ENCODE measurements around the gene FHIT.

FHIT gene

DNA sequence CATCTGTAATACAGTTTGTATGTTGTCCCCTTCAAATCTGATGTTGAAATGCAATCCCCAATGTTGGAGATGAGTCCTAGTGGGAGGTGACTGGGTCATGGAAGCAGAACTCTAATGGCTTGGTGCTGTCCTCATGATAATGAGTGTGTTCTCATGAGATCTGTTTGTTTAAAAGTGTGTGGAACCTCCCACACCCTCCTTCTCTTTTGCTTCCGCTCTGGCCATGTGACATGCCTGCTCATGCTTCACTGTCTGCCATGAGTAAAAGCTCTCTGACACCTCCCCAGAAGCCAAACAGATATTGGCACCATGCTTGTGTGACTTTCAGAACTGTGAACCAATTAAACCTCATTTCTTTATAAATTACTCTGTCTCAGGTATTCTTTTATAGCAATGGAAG is 1407.4 kb downstream of the FHIT start:
- Mint-ChIP-seq H3K27me3 (ENCODE audit: low read depth, poor library complexity) (no peaks in the 10 kb centered on the region), H3K9me3 (peaks cover 38% of the 10 kb centered on the region), H3K4me1 (peaks cover 21% of the 10 kb centered on the region), H3K27ac (no peak overlapping the region), H3K4me3 (no peak overlapping the region), H3K36me3 (ENCODE audit: low read depth) (peaks cover 26% of the 10 kb centered on the region)
- TF ChIP-seq CTCF (IDR thresholded peaks at IDR 0.05) = no peak
- DNase-seq = no peak

GRCh38 chr3:59839810-59840515 is 1411.3 kb downstream of the FHIT start:
- Mint-ChIP-seq H3K4me1 (peaks cover 18% of the 10 kb centered on the region), H3K27me3 (ENCODE audit: low read depth, poor library complexity) (peaks cover 2% of the 10 kb centered on the region), H3K27ac (no peak overlapping the region), H3K9me3 (peaks cover 16% of the 10 kb centered on the region), H3K36me3 (ENCODE audit: low read depth) (no peaks in the 10 kb centered on the region), H3K4me3 (no peak overlapping the region)
- no peak for TF ChIP-seq CTCF (IDR thresholded peaks at IDR 0.05)
- no peak for DNase-seq

GRCh38 chr3:59839283-59839682 is 1412.0 kb downstream of the FHIT start:
- peaks cover 2% of the 10 kb centered on the region for H3K27me3 Mint-ChIP-seq (ENCODE audit: low read depth, poor library complexity)
- H3K36me3 Mint-ChIP-seq (ENCODE audit: low read depth) = peaks cover under 1% of the 10 kb centered on the region
- DNase-seq = no peak
- peaks cover 14% of the 10 kb centered on the region for H3K4me1 Mint-ChIP-seq
- TF ChIP-seq CTCF (IDR thresholded peaks at IDR 0.05) = no peak
- H3K9me3 Mint-ChIP-seq = peaks cover 14% of the 10 kb centered on the region
- no peak overlapping the region for H3K27ac Mint-ChIP-seq
- no peak overlapping the region for H3K4me3 Mint-ChIP-seq

- Mint-ChIP-seq H3K27me3 (ENCODE audit: low read depth, poor library complexity) (peaks cover 2% of the 10 kb centered on the region), H3K4me3 (no peak overlapping the region), H3K4me1 (peaks cover 7% of the 10 kb centered on the region), H3K9me3 (peaks cover 10% of the 10 kb centered on the region), H3K36me3 (ENCODE audit: low read depth) (peaks cover 7% of the 10 kb centered on the region), H3K27ac (no peak overlapping the region)
- DNase-seq = no peak
- no peak for TF ChIP-seq CTCF (IDR thresholded peaks at IDR 0.05)
Measured at GRCh38 chr3:59836531-59836930, 1414.7 kb downstream of the FHIT start.

DNA sequence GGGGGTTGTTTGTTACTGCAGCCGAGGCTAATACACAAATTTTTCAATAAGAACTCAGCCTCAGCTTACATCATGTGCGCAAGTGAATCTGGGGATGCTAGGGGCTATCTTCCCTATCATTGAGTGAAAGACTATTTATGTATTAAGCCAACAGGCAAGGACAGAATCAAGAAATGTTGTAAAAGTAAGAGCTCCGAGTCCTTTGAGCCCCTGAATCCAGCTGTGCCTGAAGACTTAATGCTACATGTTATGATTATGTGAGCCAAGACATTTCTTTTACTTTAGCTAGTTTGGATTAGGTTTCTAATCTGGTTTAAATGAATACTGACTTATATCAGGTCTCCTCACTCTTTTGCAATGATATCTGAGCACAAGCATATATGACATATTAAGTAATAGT is 1418.5 kb downstream of the FHIT start:
- peaks cover 10% of the 10 kb centered on the region for H3K9me3 Mint-ChIP-seq

More for the DNA sequence above, 1418.5 kb downstream of the FHIT start:
- no peaks in the 10 kb centered on the region for H3K27me3 Mint-ChIP-seq (ENCODE audit: low read depth, poor library complexity)
- H3K4me1 Mint-ChIP-seq = no peaks in the 10 kb centered on the region
- DNase-seq = no peak
- H3K36me3 Mint-ChIP-seq (ENCODE audit: low read depth) = peaks cover 7% of the 10 kb centered on the region
- no peak overlapping the region for H3K27ac Mint-ChIP-seq
- H3K4me3 Mint-ChIP-seq = no peak overlapping the region
- no peak for TF ChIP-seq CTCF (IDR thresholded peaks at IDR 0.05)
